ELF-1 (cell line): ENCODE measurements around the gene LPP.

Experiments
- DNase-seq: peaks from one replicate; pipeline ENCODE4 v3.0.0-alpha.2; 2016; ENCODE audit warnings: low read depth, low spot score

The LPP gene

GRCh38 chr3:188219147-188219546, 65.2 kb downstream of the LPP start:
- DNase-seq = no peak

GRCh38 chr3:188220097-188220788, 66.3 kb downstream of the LPP start:
- DNase-seq = no peak

GRCh38 chr3:188220988-188221818, 67.2 kb downstream of the LPP start:
- DNase-seq = no peak

- no peak for DNase-seq
Observed at GRCh38 chr3:188223936-188224335, 70.0 kb downstream of the LPP start.

GRCh38 chr3:188227442-188227841, 73.5 kb downstream of the LPP start:
- DNase-seq = no peak

GRCh38 chr3:188229177-188229576, 75.2 kb downstream of the LPP start:
- no peak for DNase-seq

GRCh38 chr3:188229726-188230125, 75.8 kb downstream of the LPP start:
- no peak for DNase-seq

- DNase-seq = no peak
Observed at GRCh38 chr3:188230962-188231361, 77.0 kb downstream of the LPP start.

GRCh38 chr3:188231456-188231855, 77.5 kb downstream of the LPP start:
- no peak for DNase-seq

- no peak for DNase-seq
Observed at GRCh38 chr3:188232656-188233055, 78.7 kb downstream of the LPP start.

GRCh38 chr3:188233320-188233719, 79.4 kb downstream of the LPP start:
- no peak for DNase-seq

- DNase-seq = no peak
Observed at GRCh38 chr3:188234132-188234531, 80.2 kb downstream of the LPP start.

GRCh38 chr3:188236271-188236670, 82.3 kb downstream of the LPP start:
- no peak for DNase-seq

- DNase-seq = no peak
Observed at GRCh38 chr3:188239035-188239434, 85.1 kb downstream of the LPP start.

GRCh38 chr3:188239577-188239976, 85.6 kb downstream of the LPP start:
- DNase-seq = no peak

- no peak for DNase-seq
Observed at GRCh38 chr3:188240189-188240981, 86.4 kb downstream of the LPP start.

- DNase-seq = no peak
Observed at GRCh38 chr3:188241072-188241471, 87.1 kb downstream of the LPP start.

- no peak for DNase-seq
Observed at GRCh38 chr3:188241883-188242282, 87.9 kb downstream of the LPP start.

- no peak for DNase-seq
Observed at GRCh38 chr3:188242436-188243123, 88.6 kb downstream of the LPP start.

GRCh38 chr3:188243124-188243795, 89.3 kb downstream of the LPP start:
- no peak for DNase-seq

- DNase-seq = no peak
Observed at GRCh38 chr3:188244395-188244861, 90.5 kb downstream of the LPP start.
